K562 (cell line): Measurements from ENCODE around the gene WBP2NL.

ENCODE experiments used
- CAMTA2 ChIP-seq: fragments of 250-450 bp; sonication (Bioruptor Pico); conservative IDR thresholded peaks from 2 replicates; pipeline ENCODE4 v1.5.1; 2022
- ETV6 ChIP-seq, 3 experiments: fragments of 150-350 bp in 1 of 3; sonication (generic) in 1 of 3; formaldehyde crosslinking in 1 of 3; IDR thresholded peaks; 2 replicates each; pipeline versions ENCODE4 v1.6.1 to v1.8.0; 2014 to 2022; ENCODE audit warnings: borderline replicate concordance in 2 of 3, low read depth in 2 of 3, antibody characterized with exemption in 1 of 3, low read length in 1 of 3, mild to moderate bottlenecking in 1 of 3, missing genetic modification reagents in 1 of 3
- FOS ChIP-seq: IDR thresholded peaks from 3 replicates; pipeline ENCODE4 v1.6.1; 2011; ENCODE audit not compliant: insufficient read length; ENCODE audit errors: extremely low read depth
- FOXA1 ChIP-seq: fragments of 450-650 bp; IDR thresholded peaks from 2 replicates; pipeline ENCODE4 v1.6.1; 2016; ENCODE audit warnings: mild to moderate bottlenecking, borderline replicate concordance
- FOXK2 ChIP-seq, 2 experiments: fragments of 450-650 bp; IDR thresholded peaks in 1 of 2; conservative IDR thresholded peaks in 1 of 2; 2 replicates each; pipeline ENCODE4 v1.6.1; 2016; ENCODE audit warnings: low read depth in 2 of 2, mild to moderate bottlenecking in 1 of 2
- NR1H2 ChIP-seq: sonication (generic); formaldehyde crosslinking; IDR thresholded peaks from 2 replicates; pipeline ENCODE4 v1.4.0; 2020; ENCODE audit warnings: mild to moderate bottlenecking, missing genetic modification reagents
- PATZ1 ChIP-seq: fragments of 250-450 bp; sonication (Bioruptor Pico); IDR thresholded peaks from 2 replicates; pipeline ENCODE4 v1.5.0; 2020; ENCODE audit warnings: mild to moderate bottlenecking, borderline replicate concordance
- POLR3A ChIP-seq: IDR thresholded peaks from 2 replicates; pipeline ENCODE4 v1.6.1; 2011; ENCODE audit warnings: borderline replicate concordance, mild to moderate bottlenecking, moderate library complexity; ENCODE audit not compliant: insufficient read length, insufficient read depth; ENCODE audit errors: extremely low read depth
- ZBTB1 ChIP-seq: sonication (generic); formaldehyde crosslinking; IDR thresholded peaks from 2 replicates; pipeline ENCODE4 v1.8.1; 2023; ENCODE audit warnings: missing genetic modification reagents, low read depth, mild to moderate bottlenecking, borderline replicate concordance
- ZNF274 ChIP-seq: IDR thresholded peaks from 2 replicates; pipeline ENCODE4 v1.6.1; 2011; ENCODE audit warnings: low read depth, mild to moderate bottlenecking, low read length, moderate library complexity, borderline replicate concordance
- TF ChIP-seq, protein P1 (sequence below), 3 experiments: IDR thresholded peaks in 2 of 3; conservative IDR thresholded peaks in 1 of 3; 2 replicates each; pipeline ENCODE4 v1.5.1; 2011 to 2012; ENCODE audit warnings: low read length in 3 of 3, mild to moderate bottlenecking in 3 of 3, control low read depth in 2 of 3, improper control_type of control experiment in 1 of 3, inconsistent platforms in 1 of 3, low read depth in 1 of 3, mixed read lengths in 1 of 3, moderate library complexity in 1 of 3; ENCODE audit not compliant: insufficient read depth in 2 of 3
- TF ChIP-seq, protein P2 (sequence below): fragments of 200-800 bp; sonication (Bioruptor generic); IDR thresholded peaks from 2 replicates; pipeline ENCODE4 v1.6.1; 2016; ENCODE audit warnings: missing genetic modification characterization, missing compliant biosample characterization

DNA sequence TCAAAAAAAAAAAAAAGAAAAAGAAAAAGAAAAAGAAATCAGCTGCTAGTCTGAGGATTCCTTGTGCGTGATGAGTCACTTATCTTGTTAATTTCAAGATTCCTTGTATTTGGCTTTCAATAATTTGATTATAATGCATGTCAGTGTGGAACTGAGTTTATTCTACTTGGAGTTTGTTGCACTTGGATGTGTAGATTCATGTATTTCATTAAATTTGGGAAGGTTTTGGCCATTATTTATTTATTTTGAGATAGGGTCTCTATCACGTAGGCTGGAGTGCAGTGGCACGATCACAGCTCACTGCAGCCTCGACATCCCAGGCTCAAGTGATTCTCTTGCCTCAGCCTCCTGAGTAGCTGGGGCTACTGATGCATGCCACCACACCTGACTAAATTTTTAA is 14.8 kb downstream of the WBP2NL start:
- no peak for TF ChIP-seq FOS
- no peak for TF ChIP-seq FOXK2 (conservative IDR thresholded peaks at IDR 0.05 in 1 of 2, IDR thresholded peaks at IDR 0.05 in 1 of 2; ENCODE audit: low read depth in 2 of 2)
- TF ChIP-seq ZNF274: no peak
- TF ChIP-seq, protein P1, sequence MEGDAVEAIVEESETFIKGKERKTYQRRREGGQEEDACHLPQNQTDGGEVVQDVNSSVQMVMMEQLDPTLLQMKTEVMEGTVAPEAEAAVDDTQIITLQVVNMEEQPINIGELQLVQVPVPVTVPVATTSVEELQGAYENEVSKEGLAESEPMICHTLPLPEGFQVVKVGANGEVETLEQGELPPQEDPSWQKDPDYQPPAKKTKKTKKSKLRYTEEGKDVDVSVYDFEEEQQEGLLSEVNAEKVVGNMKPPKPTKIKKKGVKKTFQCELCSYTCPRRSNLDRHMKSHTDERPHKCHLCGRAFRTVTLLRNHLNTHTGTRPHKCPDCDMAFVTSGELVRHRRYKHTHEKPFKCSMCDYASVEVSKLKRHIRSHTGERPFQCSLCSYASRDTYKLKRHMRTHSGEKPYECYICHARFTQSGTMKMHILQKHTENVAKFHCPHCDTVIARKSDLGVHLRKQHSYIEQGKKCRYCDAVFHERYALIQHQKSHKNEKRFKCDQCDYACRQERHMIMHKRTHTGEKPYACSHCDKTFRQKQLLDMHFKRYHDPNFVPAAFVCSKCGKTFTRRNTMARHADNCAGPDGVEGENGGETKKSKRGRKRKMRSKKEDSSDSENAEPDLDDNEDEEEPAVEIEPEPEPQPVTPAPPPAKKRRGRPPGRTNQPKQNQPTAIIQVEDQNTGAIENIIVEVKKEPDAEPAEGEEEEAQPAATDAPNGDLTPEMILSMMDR (IDR thresholded peaks at IDR 0.05 in 2 of 3, conservative IDR thresholded peaks at IDR 0.05 in 1 of 3; ENCODE audit: insufficient read depth in 2 of 3, low read depth in 1 of 3, low read length in 3 of 3): no peak
- TF ChIP-seq PATZ1 (CRISPR knock-in tag): no peak
- no peak for TF ChIP-seq POLR3A
- TF ChIP-seq ETV6 (IDR thresholded peaks at IDR 0.05; ENCODE audit: borderline replicate concordance in 1 of 2, low read depth in 2 of 2, low read length in 1 of 2): no peak
- TF ChIP-seq ETV6 (CRISPR knock-in tag; IDR thresholded peaks at IDR 0.05; ENCODE audit: borderline replicate concordance): no peak
- no peak for TF ChIP-seq NR1H2 (CRISPR knock-in tag)
- TF ChIP-seq FOXA1: no peak
- no peak for TF ChIP-seq ZBTB1
- TF ChIP-seq CAMTA2 (CRISPR knock-in tag): no peak
- TF ChIP-seq, protein P2, sequence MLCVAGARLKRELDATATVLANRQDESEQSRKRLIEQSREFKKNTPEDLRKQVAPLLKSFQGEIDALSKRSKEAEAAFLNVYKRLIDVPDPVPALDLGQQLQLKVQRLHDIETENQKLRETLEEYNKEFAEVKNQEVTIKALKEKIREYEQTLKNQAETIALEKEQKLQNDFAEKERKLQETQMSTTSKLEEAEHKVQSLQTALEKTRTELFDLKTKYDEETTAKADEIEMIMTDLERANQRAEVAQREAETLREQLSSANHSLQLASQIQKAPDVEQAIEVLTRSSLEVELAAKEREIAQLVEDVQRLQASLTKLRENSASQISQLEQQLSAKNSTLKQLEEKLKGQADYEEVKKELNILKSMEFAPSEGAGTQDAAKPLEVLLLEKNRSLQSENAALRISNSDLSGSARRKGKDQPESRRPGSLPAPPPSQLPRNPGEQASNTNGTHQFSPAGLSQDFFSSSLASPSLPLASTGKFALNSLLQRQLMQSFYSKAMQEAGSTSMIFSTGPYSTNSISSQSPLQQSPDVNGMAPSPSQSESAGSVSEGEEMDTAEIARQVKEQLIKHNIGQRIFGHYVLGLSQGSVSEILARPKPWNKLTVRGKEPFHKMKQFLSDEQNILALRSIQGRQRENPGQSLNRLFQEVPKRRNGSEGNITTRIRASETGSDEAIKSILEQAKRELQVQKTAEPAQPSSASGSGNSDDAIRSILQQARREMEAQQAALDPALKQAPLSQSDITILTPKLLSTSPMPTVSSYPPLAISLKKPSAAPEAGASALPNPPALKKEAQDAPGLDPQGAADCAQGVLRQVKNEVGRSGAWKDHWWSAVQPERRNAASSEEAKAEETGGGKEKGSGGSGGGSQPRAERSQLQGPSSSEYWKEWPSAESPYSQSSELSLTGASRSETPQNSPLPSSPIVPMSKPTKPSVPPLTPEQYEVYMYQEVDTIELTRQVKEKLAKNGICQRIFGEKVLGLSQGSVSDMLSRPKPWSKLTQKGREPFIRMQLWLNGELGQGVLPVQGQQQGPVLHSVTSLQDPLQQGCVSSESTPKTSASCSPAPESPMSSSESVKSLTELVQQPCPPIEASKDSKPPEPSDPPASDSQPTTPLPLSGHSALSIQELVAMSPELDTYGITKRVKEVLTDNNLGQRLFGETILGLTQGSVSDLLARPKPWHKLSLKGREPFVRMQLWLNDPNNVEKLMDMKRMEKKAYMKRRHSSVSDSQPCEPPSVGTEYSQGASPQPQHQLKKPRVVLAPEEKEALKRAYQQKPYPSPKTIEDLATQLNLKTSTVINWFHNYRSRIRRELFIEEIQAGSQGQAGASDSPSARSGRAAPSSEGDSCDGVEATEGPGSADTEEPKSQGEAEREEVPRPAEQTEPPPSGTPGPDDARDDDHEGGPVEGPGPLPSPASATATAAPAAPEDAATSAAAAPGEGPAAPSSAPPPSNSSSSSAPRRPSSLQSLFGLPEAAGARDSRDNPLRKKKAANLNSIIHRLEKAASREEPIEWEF (CRISPR knock-in tag): no peak
